Small intestine (tissue), 7 donors: ENCODE results near the gene PTCD2. TPM values are rescaled to one million over a fixed set of nuclear protein-coding genes. Genes with fewer than 3 reads are reported as not detected.

Experiments used
- DNase-seq, 2 donors: peaks; one replicate each; pipeline versions ENCODE4 v3.0.0 to v3.0.0-alpha.2; 2013
- FAIRE-seq: peaks from 2 replicates; lab custom pipeline; 2012; peaks lifted over from hg19 to GRCh38; lab: Jason Lieb, UNC
- H3K27ac ChIP-seq, 3 donors: one replicate each; pipeline ENCODE4 v1.5.1; 2013; ENCODE audit warnings: low read length in 2 of 3, mild to moderate bottlenecking in 2 of 3, control low read depth in 1 of 3, inconsistent platforms in 1 of 3, low read depth in 1 of 3, moderate library complexity in 1 of 3
- H3K27me3 ChIP-seq, 3 donors: one replicate each; pipeline ENCODE4 v1.6.1; 2013; ENCODE audit warnings: low read length in 3 of 3, inconsistent platforms in 1 of 3; ENCODE audit not compliant: control insufficient read depth in 3 of 3, insufficient read depth in 3 of 3
- H3K36me3 ChIP-seq, 3 donors: one replicate each; pipeline ENCODE4 v1.6.1; 2013; ENCODE audit warnings: low read length in 3 of 3, inconsistent platforms in 1 of 3, low read depth in 1 of 3, mild to moderate bottlenecking in 1 of 3, moderate library complexity in 1 of 3; ENCODE audit not compliant: control insufficient read depth in 3 of 3, insufficient read depth in 2 of 3
- H3K4me1 ChIP-seq, 3 donors: one replicate each; pipeline ENCODE4 v1.6.1; 2013; ENCODE audit warnings: low read length in 2 of 3, inconsistent platforms in 1 of 3, low read depth in 1 of 3, mild to moderate bottlenecking in 1 of 3, moderate library complexity in 1 of 3; ENCODE audit not compliant: control insufficient read depth in 3 of 3, insufficient read depth in 2 of 3
- H3K4me3 ChIP-seq, 3 donors: one replicate each; pipeline ENCODE4 v1.5.1; 2013; ENCODE audit warnings: low read length in 3 of 3, control low read depth in 1 of 3, inconsistent platforms in 1 of 3, low read depth in 1 of 3, mild to moderate bottlenecking in 1 of 3, moderate library complexity in 1 of 3
- H3K9me3 ChIP-seq, 2 donors: one replicate each; pipeline ENCODE4 v1.6.1; 2013; ENCODE audit warnings: low read depth in 1 of 2, low read length in 1 of 2; ENCODE audit not compliant: control insufficient read depth in 2 of 2, insufficient read depth in 1 of 2
- WGBS, 3 donors: extraction: QIAGEN DNeasy Blood & Tissue Kit; methylation state at CpG; one replicate each; pipeline ENCODE4 v1.1.7; 2013; 5-methylcytosine and 5-hydroxymethylcytosine counted together
- polyA plus RNA-seq, 4 donors: library from polyadenylated mRNA; stranded (reverse) in 3 of 4; unstranded in 1 of 4; fragments of 200-250 nt in 3 of 4; fragments of 120-200 nt in 1 of 4; gene quantifications; one replicate each; pipeline versions ENCODE4 v1.2.1 to v1.2.3, GENCODE V29; 2013
- donor health status: healthy with polysubstance abuse.
- donor health status: control.
- donor health status: control.
- donor health status: Bipolar disorder and iron deficiency.
- donor health status: healthy.

PTCD2 gene
- polyA plus RNA-seq, 4 donors = 0.67 to 6.7 (median 2.8) TPM

DNA sequence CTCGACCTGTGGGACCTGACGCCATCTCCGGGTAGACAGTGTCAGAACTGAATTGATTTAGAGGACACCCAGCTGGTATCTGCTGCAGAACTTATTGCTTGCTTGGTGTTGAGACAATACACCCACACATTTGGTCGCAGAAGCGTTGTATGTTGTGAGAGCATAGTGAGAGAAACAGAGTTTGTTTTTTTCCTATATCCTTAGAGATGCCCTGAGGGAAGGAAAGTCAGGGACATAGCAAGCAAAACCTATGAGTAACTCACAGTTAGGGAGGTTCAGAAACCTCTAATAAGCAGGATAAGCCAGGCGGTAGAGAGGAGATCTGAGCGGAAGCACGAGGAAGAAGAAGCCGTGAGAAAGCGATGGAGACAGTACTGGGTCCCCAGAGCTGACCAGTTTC lies 59.8 kb downstream of the PTCD2 start:
- DNase-seq = no peak
- H3K36me3 ChIP-seq = no peaks in the 10 kb centered on the region
- H3K27ac ChIP-seq = no peak overlapping the region
- H3K27me3 ChIP-seq = no peaks in the 10 kb centered on the region
- H3K4me3 ChIP-seq = no peak overlapping the region
- H3K4me1 ChIP-seq = no peaks in the 10 kb centered on the region
- FAIRE-seq = no peak
- no peaks in the 10 kb centered on the region for H3K9me3 ChIP-seq
- 87 to 93% (median 87%) methylated on average over 10 of the region's 10 CpGs for WGBS, 3 donors

DNA sequence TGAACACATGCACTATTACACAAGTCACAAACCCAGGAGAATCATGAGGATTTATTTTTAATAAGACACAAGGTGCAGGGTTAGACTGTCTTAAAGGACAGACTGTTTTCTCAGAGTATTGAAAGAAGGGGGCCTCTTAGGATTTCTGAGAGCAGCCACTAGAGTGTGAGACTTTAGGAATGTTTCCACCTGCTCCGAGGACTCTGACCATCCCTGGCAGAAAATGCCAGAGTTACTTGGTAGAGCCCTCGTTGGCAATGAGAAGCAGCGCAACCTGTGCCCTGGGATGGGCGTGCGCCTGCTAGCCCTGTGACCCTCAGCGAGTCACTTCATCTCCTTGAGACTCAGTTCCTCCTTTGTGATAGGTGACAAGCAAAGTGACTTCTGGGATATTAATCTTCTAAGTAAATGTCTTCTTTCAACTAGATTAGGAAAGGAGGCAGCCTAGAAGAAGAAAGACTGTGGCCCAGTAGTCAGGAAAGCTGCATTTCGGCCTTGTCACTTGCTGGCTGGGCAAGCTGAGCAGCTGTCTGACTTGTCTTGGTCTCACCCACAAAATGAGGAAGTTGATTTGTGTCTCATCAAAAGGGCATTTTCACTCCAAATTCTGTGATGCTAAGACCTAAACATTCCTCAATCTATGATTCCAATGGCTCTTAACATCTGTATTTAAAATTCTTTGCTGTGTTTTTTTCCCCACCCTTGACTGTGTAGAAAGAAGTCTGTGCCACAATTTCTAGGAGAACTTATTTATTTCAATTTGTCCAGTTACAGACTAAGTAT lies 60.5 kb downstream of the PTCD2 start:
- DNase-seq (no peak), FAIRE-seq (no peak)
- no peaks in the 10 kb centered on the region for H3K27me3 ChIP-seq
- H3K4me1 ChIP-seq = no peaks in the 10 kb centered on the region
- no peak overlapping the region for H3K27ac ChIP-seq
- no peaks in the 10 kb centered on the region for H3K9me3 ChIP-seq
- H3K4me3 ChIP-seq = no peak overlapping the region
- no peaks in the 10 kb centered on the region for H3K36me3 ChIP-seq
- 77 to 85% (median 80%) methylated on average over 7 of the region's 7 CpGs for WGBS, 3 donors

DNA sequence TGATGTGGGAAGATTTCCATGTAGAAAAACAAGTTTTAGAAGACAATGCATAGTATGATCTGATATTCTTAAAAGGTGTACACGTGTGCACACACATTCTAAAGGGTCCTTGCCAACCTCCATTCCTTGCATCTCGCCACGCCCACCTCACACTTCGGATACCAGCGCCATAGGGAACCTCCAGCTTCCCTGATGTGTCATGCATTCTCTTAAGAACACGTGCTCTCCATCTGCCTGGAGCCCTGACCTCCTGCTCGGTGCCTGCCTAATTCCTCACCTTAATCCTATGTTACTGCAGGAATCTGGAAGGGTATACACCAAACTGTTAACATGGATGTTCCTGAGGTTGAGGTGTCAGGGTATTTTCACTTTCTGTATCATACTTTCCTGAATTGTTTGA lies 63.1 kb downstream of the PTCD2 start:
- FAIRE-seq = no peak
- Histone ChIP-seq H3K36me3 (no peaks in the 10 kb centered on the region), H3K4me1 (no peaks in the 10 kb centered on the region), H3K4me3 (no peak overlapping the region), H3K27me3 (no peaks in the 10 kb centered on the region), H3K27ac (no peak overlapping the region), H3K9me3 (no peaks in the 10 kb centered on the region)
- 67 to 71% (median 69%) methylated on average over 7 of the region's 7 CpGs for WGBS, 3 donors
- DNase-seq = no peak

DNA sequence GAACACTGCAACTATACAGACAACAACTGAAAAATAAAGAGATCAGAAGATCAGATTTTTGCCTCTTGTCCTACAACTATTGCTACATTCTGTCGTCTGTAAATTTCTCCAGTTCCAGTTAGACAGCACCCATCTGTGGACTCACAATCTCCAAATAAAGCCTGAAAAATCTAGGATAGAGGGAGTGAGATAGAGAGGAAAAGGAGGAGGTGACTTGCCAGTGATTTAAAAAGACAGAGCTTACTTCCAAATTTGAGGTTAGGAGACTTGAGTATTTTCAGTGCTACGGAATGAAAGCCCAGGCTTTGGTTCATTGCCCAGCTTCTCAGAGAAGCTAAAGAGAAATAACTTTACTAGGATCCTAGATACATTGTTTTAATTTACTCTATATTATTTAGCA lies 63.6 kb downstream of the PTCD2 start:
- Histone ChIP-seq H3K27me3 (no peaks in the 10 kb centered on the region), H3K36me3 (no peaks in the 10 kb centered on the region), H3K4me1 (no peaks in the 10 kb centered on the region), H3K27ac (no peak overlapping the region), H3K4me3 (no peak overlapping the region), H3K9me3 (no peaks in the 10 kb centered on the region)
- DNase-seq (no peak), FAIRE-seq (no peak)
- 69 to 89% (median 82%) methylated on average over 2 of the region's 2 CpGs for whole genome bisulfite sequencing, 3 donors

DNA sequence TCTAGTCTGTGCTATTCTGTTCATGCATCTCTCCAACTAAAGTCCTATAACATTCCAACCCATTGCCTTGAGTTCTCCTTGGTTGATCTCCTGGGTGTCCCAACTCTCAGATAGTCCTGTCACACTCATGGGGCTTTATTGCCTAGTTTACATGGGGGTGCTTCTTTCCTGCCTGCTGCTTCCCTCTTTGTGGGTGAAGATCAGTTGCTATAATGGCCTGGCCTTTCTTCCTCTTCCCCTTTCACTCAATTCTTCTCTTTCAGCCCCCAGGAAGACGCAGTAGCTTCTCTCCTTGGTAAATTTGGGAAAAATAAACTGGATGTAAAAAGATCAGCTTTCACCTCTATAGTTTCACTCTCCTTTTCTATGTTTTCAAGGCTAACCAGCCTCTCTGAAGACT lies 66.5 kb downstream of the PTCD2 start:
- FAIRE-seq = no peak
- H3K27ac ChIP-seq = no peak overlapping the region
- no peak overlapping the region for H3K4me3 ChIP-seq
- no peaks in the 10 kb centered on the region for H3K36me3 ChIP-seq
- H3K4me1 ChIP-seq = no peaks in the 10 kb centered on the region
- no peak for DNase-seq
- H3K9me3 ChIP-seq = no peaks in the 10 kb centered on the region
- H3K27me3 ChIP-seq = no peaks in the 10 kb centered on the region
- WGBS, 3 donors = 67 to 100% (median 75%) methylated on average over 1 of the region's 1 CpG

DNA sequence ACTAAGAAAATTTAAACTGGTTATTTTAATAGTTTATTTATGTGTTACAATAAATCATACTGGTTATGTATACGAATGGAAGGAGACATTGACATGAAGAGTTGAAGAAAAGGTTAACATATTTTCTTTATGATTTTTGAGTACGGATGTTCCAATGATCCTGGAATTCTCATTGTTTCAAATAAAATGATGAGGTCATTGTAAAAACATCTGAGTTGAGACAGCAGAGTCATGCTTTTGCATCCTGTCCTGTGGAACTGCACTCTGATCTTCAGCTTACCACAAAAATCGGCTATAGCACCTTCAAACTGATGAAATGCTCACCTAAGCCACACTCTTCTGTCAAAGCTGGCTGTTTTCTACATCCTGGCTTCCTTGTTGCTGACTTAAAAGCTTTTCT lies 67.8 kb downstream of the PTCD2 start:
- no peak overlapping the region for H3K27ac ChIP-seq
- no peak for FAIRE-seq
- H3K4me3 ChIP-seq = no peak overlapping the region
- WGBS, 3 donors = 63 to 74% (median 66%) methylated on average over 3 of the region's 3 CpGs
- no peak for DNase-seq
- no peaks in the 10 kb centered on the region for H3K36me3 ChIP-seq
- H3K9me3 ChIP-seq = no peaks in the 10 kb centered on the region
- no peaks in the 10 kb centered on the region for H3K4me1 ChIP-seq
- H3K27me3 ChIP-seq = no peaks in the 10 kb centered on the region

DNA sequence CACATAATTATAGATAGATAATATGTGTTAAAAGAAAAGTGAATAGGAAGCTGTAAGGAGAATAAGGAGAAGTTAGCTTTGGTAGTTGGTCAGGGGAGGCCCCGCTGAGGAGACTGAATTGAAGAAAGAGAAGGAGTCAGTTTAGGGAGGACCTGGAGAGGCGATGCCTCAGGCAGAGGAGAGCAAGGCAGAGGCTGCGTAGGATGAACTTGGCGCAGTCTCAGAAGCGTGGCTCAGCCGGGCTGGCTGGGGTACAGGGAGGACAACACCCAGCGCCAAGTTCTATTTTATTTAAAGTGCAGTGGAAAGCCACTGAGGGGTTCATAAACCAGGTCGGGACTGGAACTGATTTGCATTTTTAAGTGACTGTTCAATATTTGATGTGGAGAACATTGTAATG lies 68.5 kb downstream of the PTCD2 start:
- Histone ChIP-seq H3K27me3 (no peaks in the 10 kb centered on the region), H3K27ac (no peak overlapping the region), H3K9me3 (no peaks in the 10 kb centered on the region), H3K36me3 (no peaks in the 10 kb centered on the region), H3K4me1 (no peaks in the 10 kb centered on the region), H3K4me3 (no peak overlapping the region)
- no peak for DNase-seq
- FAIRE-seq = no peak
- WGBS, 3 donors = 83 to 90% (median 88%) methylated on average over 8 of the region's 8 CpGs

DNA sequence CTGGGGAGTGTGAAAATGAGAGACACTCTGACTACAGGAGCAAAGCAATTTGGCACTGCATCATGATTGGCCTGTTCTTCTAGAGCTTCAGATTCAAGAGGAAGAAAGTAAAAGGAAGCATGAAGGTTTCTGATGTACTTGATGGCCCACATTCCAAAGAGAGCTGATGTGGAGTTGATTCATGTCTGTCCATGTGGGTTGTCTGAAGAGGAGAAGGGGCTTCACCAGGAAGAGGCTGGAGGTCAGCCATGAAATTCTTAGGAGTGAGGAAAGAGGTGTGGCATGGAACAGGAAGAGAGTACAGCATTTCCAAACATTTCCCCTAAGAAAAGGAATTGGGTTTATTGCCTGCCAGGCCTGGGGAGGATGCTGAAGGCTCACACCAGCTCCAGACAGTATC lies 70.7 kb downstream of the PTCD2 start:
- Histone ChIP-seq H3K9me3 (no peaks in the 10 kb centered on the region), H3K4me3 (no peak overlapping the region), H3K27me3 (no peaks in the 10 kb centered on the region), H3K27ac (no peak overlapping the region), H3K36me3 (no peaks in the 10 kb centered on the region), H3K4me1 (no peaks in the 10 kb centered on the region)
- no peak for FAIRE-seq
- no peak for DNase-seq

DNA sequence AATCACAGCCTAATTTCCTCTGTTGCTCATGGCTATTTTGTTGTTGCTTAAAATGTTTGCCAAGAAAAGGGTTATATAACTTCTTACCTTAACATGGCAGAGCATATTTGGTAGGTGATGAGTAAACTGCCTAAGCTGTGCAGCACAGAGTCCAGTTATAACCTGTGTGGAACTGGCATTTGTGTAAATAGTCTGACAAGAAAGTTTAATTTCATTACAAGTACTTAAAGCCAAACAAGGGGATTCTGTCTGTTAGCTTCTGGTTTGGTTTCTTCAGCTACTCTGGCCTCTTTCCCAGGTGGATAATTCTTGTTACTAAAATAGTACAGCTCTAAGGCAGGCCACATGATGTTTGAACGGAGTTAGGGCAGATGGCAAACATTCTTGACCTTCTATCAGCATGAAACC lies 72.2 kb downstream of the PTCD2 start:
- no peaks in the 10 kb centered on the region for H3K4me1 ChIP-seq
- H3K27me3 ChIP-seq = no peaks in the 10 kb centered on the region
- no peak overlapping the region for H3K4me3 ChIP-seq
- WGBS, 3 donors = 62 to 82% (median 78%) methylated on average over 1 of the region's 1 CpG
- no peaks in the 10 kb centered on the region for H3K9me3 ChIP-seq
- H3K27ac ChIP-seq = no peak overlapping the region
- DNase-seq = no peak
- no peaks in the 10 kb centered on the region for H3K36me3 ChIP-seq
- no peak for FAIRE-seq
